ENCODE data around the gene GAS1. TPM values are rescaled to one million over a fixed set of nuclear protein-coding genes. Genes with fewer than 3 reads are reported as not detected.

The GAS1 gene
- total RNA-seq, 1 experiment from 2014 or later = 336 TPM

DNA sequence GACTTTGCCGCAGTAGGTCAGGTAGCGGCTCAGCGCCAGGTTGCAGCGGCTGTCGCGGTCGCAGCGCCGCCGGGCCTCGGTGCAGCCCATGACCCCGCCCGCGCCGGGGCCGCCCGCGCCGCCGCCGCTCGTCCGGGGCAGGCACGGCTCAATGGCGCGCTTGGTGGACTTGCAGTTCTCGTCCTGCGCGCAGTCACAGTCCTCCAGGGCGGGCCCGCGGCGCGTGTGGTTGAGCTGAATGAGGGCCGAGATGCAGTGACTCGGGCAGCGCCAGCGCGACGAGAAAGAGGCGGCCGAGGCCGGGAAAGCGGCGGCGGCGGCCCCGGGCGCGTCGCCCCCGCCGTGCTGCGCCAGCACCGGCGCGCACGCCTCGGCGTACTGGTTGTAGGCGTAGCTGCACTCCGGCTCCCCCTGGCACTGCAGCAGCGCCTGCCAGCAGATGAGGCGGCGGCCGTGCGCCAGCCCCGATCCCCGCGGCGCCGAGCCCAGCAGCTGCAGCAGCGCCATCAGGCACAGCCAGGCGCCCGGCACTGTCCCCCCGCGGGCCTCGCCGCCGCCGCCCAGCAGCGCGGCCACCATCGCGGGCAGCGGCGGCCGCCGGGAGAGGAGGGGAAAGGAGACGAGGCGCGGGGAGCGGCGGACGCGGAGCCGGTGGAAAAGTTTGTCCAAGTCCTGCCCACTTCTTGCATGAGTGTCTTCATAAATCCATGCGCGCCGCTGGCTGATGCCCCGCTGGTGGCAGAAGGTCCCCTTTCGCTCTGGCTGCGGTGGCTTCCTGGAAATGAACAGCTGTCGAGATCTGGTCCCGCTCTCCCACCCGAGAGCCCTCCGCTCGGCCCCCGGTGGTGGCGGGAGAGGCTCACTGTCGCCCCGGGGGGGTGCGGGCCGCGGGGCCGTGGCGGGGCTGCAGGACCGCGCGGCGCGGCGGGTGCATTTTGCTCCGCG is 833 bp downstream of the GAS1 start:
- DNase-seq = peak; percentile 84 to 86
- H3K27ac ChIP-seq = peak overlapping the region; percentile 100
- H3K4me3 ChIP-seq = peak overlapping the region; percentile 82
- H3K4me1 ChIP-seq = peaks cover 24% of the 10 kb centered on the region
- no peaks in the 10 kb centered on the region for H3K27me3 ChIP-seq
- H3K9me3 ChIP-seq (replicated peaks) = no peaks in the 10 kb centered on the region
- H3K36me3 ChIP-seq = peaks cover 26% of the 10 kb centered on the region

DNA sequence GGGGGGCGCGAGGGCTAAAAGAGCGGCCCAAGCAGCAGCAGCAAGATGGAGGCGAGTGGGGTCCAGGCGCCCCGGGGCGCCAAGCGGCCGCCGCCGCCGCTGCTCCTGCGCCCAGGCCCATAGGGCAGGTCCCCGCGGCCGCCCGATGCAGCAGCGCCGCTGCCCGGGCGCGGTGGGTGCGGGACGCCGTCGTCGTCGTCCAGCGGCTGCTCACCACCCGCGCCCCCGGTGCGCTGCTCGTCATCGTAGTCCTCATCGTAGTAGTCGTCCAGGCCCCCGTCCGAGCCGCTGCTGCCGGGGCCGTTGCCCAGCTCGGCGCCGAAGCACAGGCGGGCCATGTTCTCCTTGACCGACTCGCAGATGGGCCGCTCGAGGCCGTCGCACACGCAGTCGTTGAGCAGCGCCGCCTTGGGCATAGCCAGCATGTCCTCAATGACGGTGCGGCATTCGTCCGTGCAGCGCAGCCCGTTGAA is 1.5 kb downstream of the GAS1 start:
- peak overlapping the region; percentile 82 for H3K4me3 ChIP-seq
- peaks cover 26% of the 10 kb centered on the region for H3K36me3 ChIP-seq
- H3K27ac ChIP-seq = peak overlapping the region; percentile 100
- no peaks in the 10 kb centered on the region for H3K27me3 ChIP-seq
- peaks cover 31% of the 10 kb centered on the region for H3K4me1 ChIP-seq
- no peaks in the 10 kb centered on the region for H3K9me3 ChIP-seq (replicated peaks)
- peak; percentile 57 to 68 for DNase-seq

DNA sequence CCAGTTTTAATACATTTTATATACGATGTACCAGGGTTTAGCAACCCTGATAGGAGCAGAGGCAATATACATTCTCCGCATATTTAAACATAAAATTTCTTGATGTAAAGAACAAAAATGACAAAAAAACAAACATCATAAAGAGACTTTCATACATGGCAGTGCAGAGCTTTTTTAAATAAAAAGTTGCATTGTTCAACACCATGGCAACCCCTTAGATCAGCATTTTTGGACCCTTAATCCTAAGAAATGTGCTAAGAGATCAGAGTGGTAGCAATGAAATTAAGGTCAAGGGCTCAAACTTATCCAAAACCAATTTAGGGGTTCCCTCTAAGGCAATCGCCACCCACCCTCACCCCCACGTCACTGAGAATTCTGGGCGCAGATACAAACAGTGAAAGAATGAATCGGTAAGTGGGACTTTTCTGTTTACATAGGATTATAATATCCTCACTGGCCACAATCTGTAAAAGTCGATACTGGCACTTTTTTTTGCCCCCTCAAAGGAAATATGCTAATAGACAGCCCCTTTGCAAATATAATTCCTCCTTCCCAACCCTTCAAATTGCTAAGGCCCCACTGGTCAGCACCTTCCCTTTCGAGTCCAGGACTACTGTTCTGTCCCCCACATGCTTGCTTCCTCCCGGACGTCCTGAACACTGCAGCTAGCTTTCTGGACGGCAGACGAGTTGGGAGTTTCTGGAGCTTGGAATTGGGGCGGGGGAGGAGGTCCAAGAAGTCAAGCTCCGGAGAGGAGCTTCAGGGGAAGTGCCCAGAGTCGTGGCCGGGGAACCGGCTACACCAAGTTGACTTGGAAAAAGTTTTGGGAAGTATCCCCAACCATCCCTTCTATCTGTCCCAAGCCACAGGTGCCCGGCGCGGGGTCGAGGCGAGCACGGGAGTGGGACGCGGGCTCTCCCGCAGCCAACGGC is 2.2 kb downstream of the GAS1 start:
- Histone ChIP-seq H3K4me1 (peaks cover 38% of the 10 kb centered on the region), H3K27ac (peak overlapping the region; percentile 100), H3K9me3 (replicated peaks) (no peaks in the 10 kb centered on the region)

DNA sequence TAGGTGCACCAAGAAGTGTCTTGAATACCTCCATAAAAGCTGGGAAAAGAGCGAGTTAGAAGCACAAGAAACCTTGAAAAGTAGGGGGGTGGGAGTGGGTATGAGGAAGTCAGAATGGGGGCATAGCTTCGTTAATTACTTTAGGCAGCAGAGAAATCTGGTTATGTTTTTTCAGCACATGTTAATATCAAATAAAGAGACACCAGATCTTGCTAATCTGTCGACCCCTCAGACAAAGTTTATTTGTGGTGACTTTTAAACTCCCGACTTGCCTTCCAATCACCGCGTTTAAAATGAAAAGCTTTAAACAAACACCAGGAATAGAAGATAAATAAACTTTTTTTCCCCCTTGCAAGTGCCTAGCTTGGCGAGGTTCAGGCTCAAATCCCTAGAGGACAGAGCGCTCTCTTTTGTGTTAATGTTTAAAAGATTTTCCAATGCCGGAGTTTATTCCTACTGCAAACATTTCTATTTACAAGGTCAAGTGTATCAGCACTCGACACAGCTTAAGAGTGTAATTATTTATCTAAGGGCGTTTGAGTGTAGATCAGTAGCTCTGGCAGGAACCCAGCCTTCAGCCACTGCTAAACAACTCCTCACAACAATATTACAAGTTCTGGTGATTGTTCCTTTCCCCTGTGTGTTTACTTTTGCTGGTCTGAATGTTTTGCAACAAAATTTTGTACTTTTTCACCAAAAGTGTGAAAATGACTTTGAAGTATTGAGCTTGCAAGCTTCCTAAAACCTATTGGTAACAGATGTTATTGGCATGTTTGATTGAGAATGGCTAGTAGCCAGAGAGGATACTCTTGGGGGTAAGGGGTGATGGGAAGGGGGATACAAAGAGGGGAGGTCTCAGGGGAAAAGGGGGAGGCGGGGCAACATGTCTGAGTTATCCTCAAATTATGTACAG is 3.8 kb downstream of the GAS1 start:
- Histone ChIP-seq H3K4me1 (peaks cover 52% of the 10 kb centered on the region), H3K9me3 (replicated peaks) (no peaks in the 10 kb centered on the region), H3K27ac (peak overlapping the region; percentile 100), H3K4me3 (peak overlapping the region; percentile 82), H3K27me3 (no peaks in the 10 kb centered on the region), H3K36me3 (peaks cover 26% of the 10 kb centered on the region)
- DNase-seq = peak; percentile 63 to 83

More for the DNA sequence above, 2.2 kb downstream of the GAS1 start:
- peak; percentile 61 to 68 for DNase-seq
- Histone ChIP-seq H3K4me3 (peak overlapping the region; percentile 82), H3K36me3 (peaks cover 26% of the 10 kb centered on the region), H3K27me3 (no peaks in the 10 kb centered on the region)

DNA sequence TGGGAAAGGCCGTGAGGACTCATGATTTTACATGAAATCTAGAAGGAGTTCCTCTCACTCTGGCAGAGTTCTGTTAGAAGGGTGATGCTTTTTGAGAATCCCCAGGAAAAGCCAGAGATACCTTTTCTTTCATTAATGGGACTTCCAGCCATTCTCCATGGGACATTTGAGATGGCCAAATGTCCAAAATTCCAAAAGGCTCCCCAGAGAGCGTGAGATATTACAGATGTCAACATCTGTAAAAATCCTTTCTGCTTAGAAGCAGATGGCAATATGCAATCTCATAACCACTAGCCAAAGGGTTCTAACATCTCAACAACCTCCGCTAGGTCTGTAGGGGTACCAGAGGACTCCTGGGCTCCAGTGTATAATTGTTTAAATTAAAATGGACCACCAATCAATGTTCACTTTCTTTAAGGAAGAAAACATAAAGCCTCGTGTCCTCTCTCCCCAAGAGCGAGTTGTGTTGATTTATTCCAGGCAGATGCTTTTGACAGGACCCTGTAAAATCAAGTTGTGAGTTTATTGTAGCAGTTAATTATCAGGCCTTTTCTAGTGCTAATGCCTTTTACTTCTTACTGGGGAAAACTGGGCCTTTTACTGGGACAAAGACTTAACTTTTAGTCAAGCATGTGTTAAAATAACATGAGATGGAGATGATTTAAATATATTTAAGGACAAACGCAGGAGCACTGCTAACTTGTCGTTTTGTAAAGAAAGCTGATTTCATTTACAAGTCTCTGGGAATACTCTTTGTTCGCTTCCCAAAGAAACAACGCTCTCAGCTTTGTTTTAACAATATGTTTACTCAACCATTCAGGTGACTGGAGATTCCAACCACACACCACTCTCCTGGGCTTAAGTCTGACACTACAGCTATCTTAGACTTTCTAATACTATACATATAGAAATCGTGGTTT is 4.8 kb downstream of the GAS1 start:
- peak overlapping the region; percentile 100 for H3K27ac ChIP-seq

DNA sequence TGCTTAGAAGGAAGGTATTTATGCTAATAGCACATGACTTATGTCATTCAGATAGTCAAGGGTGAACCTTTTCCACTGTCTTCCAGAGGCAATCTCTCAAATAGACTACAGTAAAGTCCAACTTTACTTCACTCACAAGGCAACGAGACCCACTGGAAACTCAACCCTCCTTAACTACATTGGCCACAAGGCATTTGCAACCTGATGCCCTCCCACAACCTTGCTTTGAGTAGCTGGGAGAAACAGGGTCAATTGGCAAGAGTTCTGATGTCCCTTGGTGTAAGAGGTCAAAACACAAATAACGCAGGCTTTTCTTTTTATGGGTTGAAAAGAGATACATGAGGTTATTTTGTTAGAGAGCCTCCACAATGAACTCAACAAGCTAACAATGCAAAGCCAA is 6.1 kb downstream of the GAS1 start:
- peak in 1 of 2 experiments; percentile 70 for DNase-seq
- H3K27ac ChIP-seq = peak overlapping the region; percentile 100
- peaks cover 56% of the 10 kb centered on the region for H3K4me1 ChIP-seq
- H3K27me3 ChIP-seq = no peaks in the 10 kb centered on the region
- peaks cover 26% of the 10 kb centered on the region for H3K36me3 ChIP-seq
- H3K4me3 ChIP-seq = no peak overlapping the region
- H3K9me3 ChIP-seq (replicated peaks) = no peaks in the 10 kb centered on the region

More for the DNA sequence above, 4.8 kb downstream of the GAS1 start:
- DNase-seq = peak; percentile 27 to 74
- Histone ChIP-seq H3K4me1 (peaks cover 56% of the 10 kb centered on the region), H3K27me3 (no peaks in the 10 kb centered on the region), H3K36me3 (peaks cover 26% of the 10 kb centered on the region), H3K9me3 (replicated peaks) (no peaks in the 10 kb centered on the region), H3K4me3 (peak overlapping the region; percentile 82)

DNA sequence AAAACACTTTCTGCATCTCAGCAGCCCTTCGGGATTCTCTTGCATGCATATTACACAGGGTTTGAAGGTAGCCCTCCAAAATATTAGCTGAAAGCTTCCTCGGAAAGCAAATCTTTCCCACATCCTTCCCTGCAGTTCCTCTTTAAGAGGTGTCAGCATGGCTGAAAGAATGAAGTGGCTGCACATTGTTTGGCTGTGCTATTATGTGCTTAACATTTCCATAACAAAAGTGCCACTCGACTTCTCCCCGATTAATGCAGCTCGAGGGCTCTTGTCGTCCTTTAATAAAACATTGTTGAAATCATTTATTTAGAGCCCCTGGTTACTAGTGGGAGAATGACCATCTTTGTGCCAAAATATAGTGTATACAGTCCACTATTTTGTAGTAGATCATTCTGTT is 6.5 kb downstream of the GAS1 start:
- Histone ChIP-seq H3K27ac (peak overlapping the region; percentile 100), H3K9me3 (replicated peaks) (no peaks in the 10 kb centered on the region), H3K36me3 (peaks cover 23% of the 10 kb centered on the region), H3K4me1 (peaks cover 56% of the 10 kb centered on the region), H3K4me3 (no peak overlapping the region), H3K27me3 (no peaks in the 10 kb centered on the region)
- DNase-seq = peak in 1 of 2 experiments; percentile 40

DNA sequence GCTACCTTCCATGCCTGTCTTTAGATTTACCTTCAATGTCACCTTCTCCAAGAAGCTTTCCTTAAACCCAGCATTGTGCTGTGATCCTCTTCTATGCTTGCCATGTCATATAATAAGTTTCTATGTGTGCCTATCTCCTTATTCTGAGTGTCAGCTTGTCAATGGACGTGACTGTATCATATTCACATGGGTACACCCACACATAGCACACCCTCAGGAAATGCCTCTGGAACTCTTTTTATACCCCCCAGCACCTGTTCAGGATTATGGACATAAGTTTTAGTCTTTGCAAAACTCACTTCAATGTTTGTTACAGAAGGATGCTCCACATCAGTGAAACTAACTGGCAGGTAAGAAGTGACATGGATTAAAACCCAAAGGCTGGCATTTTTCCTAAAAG is 7.4 kb downstream of the GAS1 start:
- DNase-seq = peak; percentile 78 to 93
- Histone ChIP-seq H3K36me3 (peaks cover 16% of the 10 kb centered on the region), H3K4me3 (no peak overlapping the region), H3K27me3 (no peaks in the 10 kb centered on the region), H3K9me3 (replicated peaks) (no peaks in the 10 kb centered on the region), H3K27ac (peak overlapping the region; percentile 100), H3K4me1 (peaks cover 56% of the 10 kb centered on the region)

DNA sequence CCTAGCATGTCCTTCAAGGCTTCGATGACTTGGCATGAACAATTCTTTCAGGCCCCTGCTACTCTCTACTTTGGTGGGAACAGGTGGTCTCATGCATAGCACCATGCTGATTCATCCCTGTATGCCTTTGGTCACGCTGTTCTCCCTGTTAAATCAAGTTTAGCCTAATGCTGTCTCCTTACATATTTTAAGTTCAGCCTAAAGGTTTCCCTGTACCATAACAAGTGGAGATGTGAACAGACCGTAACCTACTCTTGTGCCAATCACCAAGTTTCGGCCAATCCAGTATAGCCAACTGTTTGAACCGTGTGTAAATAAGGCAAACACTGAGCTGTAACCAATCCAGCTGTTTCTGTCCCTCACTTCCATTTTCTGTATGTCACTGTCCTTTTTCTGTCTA is 8.0 kb downstream of the GAS1 start:
- Histone ChIP-seq H3K4me3 (no peak overlapping the region), H3K36me3 (peaks cover 10% of the 10 kb centered on the region), H3K4me1 (peaks cover 56% of the 10 kb centered on the region), H3K9me3 (replicated peaks) (peaks cover 2% of the 10 kb centered on the region; the same call in 1 of the 2 replicates), H3K27ac (peak overlapping the region; percentile 100), H3K27me3 (no peaks in the 10 kb centered on the region)
- peak; percentile 95 to 99 for DNase-seq

DNA sequence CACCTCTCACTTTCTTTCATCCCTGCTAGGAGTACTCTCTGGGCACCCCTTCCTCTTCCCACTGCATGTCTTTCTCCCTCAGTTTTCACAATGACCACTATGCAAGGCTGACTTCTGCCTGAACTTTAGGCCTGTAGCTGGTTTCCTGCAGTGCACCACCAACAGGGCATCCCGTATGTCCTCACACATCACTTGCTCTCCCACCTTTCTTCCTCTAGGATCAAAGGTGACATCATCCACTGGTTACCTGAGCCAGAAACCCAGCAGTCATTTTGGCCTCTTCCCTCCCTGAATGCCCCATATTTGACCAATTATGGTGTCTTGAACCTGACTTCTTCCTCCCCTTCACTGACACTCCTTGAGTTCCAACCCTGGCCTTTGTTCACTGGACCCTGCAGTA is 8.5 kb downstream of the GAS1 start:
- peaks cover 56% of the 10 kb centered on the region for H3K4me1 ChIP-seq
- DNase-seq = peak in 1 of 2 experiments; percentile 40
- H3K27me3 ChIP-seq = no peaks in the 10 kb centered on the region
- H3K36me3 ChIP-seq = peaks cover 5% of the 10 kb centered on the region; the same call in 1 of the 2 replicates
- peaks cover 7% of the 10 kb centered on the region for H3K9me3 ChIP-seq (replicated peaks)
- H3K4me3 ChIP-seq = no peak overlapping the region
- peak overlapping the region; percentile 100 for H3K27ac ChIP-seq

DNA sequence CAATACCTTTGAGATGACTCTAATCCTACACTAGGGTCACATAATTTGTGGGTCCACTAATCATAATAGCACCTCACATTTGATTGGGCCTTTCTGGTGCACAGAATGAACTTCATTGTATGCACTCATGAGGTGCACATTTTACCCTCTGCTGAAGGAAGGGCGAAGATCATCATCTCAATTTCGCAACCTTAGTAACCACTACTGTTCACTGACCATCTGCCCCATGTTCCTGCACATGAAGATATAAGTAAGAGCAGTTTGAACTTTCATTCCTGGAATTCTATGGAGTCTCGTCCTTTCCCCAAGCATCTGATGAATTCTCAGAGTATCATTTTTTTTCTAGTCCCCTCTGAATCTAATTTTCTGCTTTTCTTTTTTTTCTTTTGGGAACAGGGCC is 21.2 kb downstream of the GAS1 start:
- Histone ChIP-seq H3K27me3 (no peaks in the 10 kb centered on the region), H3K4me3 (no peak overlapping the region), H3K4me1 (peaks cover 32% of the 10 kb centered on the region), H3K27ac (no peak overlapping the region), H3K9me3 (replicated peaks) (peaks cover 10% of the 10 kb centered on the region), H3K36me3 (no peaks in the 10 kb centered on the region)
- no peak for DNase-seq

DNA sequence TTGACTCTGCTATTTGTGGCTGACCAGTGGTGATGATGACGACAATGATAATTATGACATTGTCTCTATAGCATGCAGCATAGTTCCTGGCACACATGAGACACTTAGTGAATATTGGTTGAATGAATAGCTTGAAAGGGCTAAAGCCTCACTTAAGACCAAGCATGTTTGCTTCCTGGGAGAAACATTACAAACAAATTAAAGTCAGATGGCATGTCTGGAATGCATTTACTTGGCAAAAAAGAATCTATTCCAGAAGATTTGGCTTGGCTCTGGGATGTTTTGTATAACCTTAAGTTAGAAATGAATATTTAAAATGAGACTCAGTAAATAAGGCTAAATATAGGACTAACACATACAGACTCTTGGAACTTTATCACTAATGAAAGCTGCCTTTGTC is 21.6 kb downstream of the GAS1 start:
- Histone ChIP-seq H3K27me3 (no peaks in the 10 kb centered on the region), H3K4me3 (no peak overlapping the region), H3K36me3 (no peaks in the 10 kb centered on the region), H3K9me3 (replicated peaks) (peaks cover 8% of the 10 kb centered on the region), H3K27ac (no peak overlapping the region), H3K4me1 (peaks cover 33% of the 10 kb centered on the region)
- no peak for DNase-seq

DNA sequence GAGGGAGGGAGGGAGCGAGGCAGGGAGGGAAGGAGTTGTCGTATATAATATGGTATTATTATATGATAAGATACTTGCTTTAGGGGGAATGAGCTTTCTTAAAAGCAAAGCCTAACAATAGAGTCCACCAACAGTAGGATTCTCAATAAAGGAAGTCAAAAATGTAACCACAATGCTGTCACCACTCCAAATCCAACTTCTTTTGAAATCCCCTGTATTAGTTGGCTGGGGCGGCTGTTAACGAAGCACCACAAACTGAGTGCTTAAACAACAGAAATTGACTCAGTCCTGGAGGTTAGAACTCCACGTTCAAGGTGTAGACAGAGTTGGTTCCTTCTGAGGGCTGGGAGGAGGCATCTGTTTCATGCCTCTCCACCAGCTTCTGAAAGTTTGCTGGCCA is 23.1 kb downstream of the GAS1 start:
- Histone ChIP-seq H3K36me3 (no peaks in the 10 kb centered on the region), H3K4me3 (no peak overlapping the region), H3K27ac (no peak overlapping the region), H3K9me3 (replicated peaks) (no peaks in the 10 kb centered on the region), H3K27me3 (no peaks in the 10 kb centered on the region), H3K4me1 (peaks cover 33% of the 10 kb centered on the region)
- no peak for DNase-seq

Data from SJCRH30 (cell line).